Mesenchymal stem cell (in vitro differentiated cells and primary cell): ENCODE data around the gene TENM3.

ENCODE experiments used
- DNase-seq: peaks from one replicate; pipeline ENCODE4 v3.0.0-alpha.2; 2013
- H2AFZ ChIP-seq: one replicate; pipeline ENCODE4 v1.6.1; 2013; ENCODE audit warnings: low read depth, mild to moderate bottlenecking, control low read depth, inconsistent platforms, low read length, moderate library complexity
- H2AK5ac ChIP-seq: 2 replicates; pipeline ENCODE4 v1.6.1; 2013; ENCODE audit warnings: low read length, moderate library complexity, mild to moderate bottlenecking, inconsistent platforms; ENCODE audit not compliant: severe bottlenecking
- H2BK120ac ChIP-seq: one replicate; pipeline ENCODE4 v1.6.1; 2013; ENCODE audit warnings: low read depth, mild to moderate bottlenecking, inconsistent platforms, low read length, moderate library complexity
- H2BK12ac ChIP-seq, 2 experiments: one replicate each; pipeline ENCODE4 v1.6.1; 2013; ENCODE audit warnings: inconsistent platforms in 2 of 2, low read length in 2 of 2, mild to moderate bottlenecking in 2 of 2, moderate library complexity in 2 of 2, control low read depth in 1 of 2
- H2BK15ac ChIP-seq: one replicate; pipeline ENCODE4 v1.6.1; 2013; ENCODE audit warnings: mild to moderate bottlenecking, low read depth, inconsistent platforms; ENCODE audit not compliant: poor library complexity, severe bottlenecking
- H2BK5ac ChIP-seq: 2 replicates; pipeline ENCODE4 v1.6.1; 2013; ENCODE audit warnings: low read depth, mild to moderate bottlenecking, low read length, control low read depth, inconsistent platforms; ENCODE audit not compliant: poor library complexity, severe bottlenecking
- H3K14ac ChIP-seq, 2 experiments: one replicate each; pipeline ENCODE4 v1.6.1; 2013; ENCODE audit warnings: inconsistent platforms in 2 of 2, low read length in 2 of 2, control low read depth in 1 of 2, mild to moderate bottlenecking in 1 of 2, moderate library complexity in 1 of 2
- H3K18ac ChIP-seq, 2 experiments: one replicate each; pipeline ENCODE4 v1.6.1; 2013; ENCODE audit warnings: inconsistent platforms in 2 of 2, low read length in 2 of 2, control low read depth in 1 of 2, low read depth in 1 of 2, mild to moderate bottlenecking in 1 of 2
- H3K23ac ChIP-seq, 2 experiments: one replicate each; pipeline ENCODE4 v1.6.1; 2013; ENCODE audit warnings: inconsistent platforms in 2 of 2, low read length in 2 of 2, mild to moderate bottlenecking in 2 of 2, moderate library complexity in 2 of 2, control low read depth in 1 of 2
- H3K27ac ChIP-seq: 2 replicates; pipeline ENCODE4 v1.5.1; 2013; ENCODE audit warnings: mild to moderate bottlenecking, moderate library complexity, low read length, control low read depth, inconsistent platforms; ENCODE audit not compliant: poor library complexity, severe bottlenecking
- H3K27me3 ChIP-seq, 2 experiments: 2 replicates each; pipeline versions ENCODE4 v1.6.1 to v1.7.0; 2013; ENCODE audit warnings: low read length in 2 of 2, mild to moderate bottlenecking in 2 of 2, moderate library complexity in 2 of 2, control low read depth in 1 of 2, inconsistent platforms in 1 of 2; ENCODE audit not compliant: control insufficient read depth in 1 of 2, insufficient read depth in 1 of 2
- H3K36me3 ChIP-seq, 2 experiments: 2 replicates each; pipeline versions ENCODE4 v1.6.1 to v1.7.0; 2013; ENCODE audit warnings: low read length in 2 of 2, control low read depth in 1 of 2, inconsistent platforms in 1 of 2, low read depth in 1 of 2, mild to moderate bottlenecking in 1 of 2; ENCODE audit not compliant: insufficient read depth in 2 of 2, control insufficient read depth in 1 of 2
- H3K4ac ChIP-seq, 2 experiments: one replicate each; pipeline ENCODE4 v1.6.1; 2013; ENCODE audit warnings: inconsistent platforms in 2 of 2, low read length in 2 of 2, mild to moderate bottlenecking in 2 of 2, moderate library complexity in 2 of 2, control low read depth in 1 of 2, low read depth in 1 of 2
- H3K4me1 ChIP-seq: 2 replicates; pipeline ENCODE4 v1.6.1; 2013; ENCODE audit warnings: low read depth, low read length, control low read depth; ENCODE audit not compliant: control insufficient read depth, insufficient read depth
- H3K4me2 ChIP-seq: 2 replicates; pipeline ENCODE4 v1.6.1; 2013; ENCODE audit warnings: low read length, mild to moderate bottlenecking, inconsistent platforms; ENCODE audit not compliant: poor library complexity, severe bottlenecking
- H3K4me3 ChIP-seq, 2 experiments: 2 replicates each; pipeline versions ENCODE4 v1.5.1 to v1.7.0; 2013; ENCODE audit warnings: low read length in 2 of 2, mild to moderate bottlenecking in 2 of 2, control low read depth in 1 of 2, low read depth in 1 of 2; ENCODE audit not compliant: insufficient read depth in 1 of 2
- H3K79me1 ChIP-seq: replicated peaks from 2 replicates; pipeline ENCODE4 v1.6.1; 2013; ENCODE audit warnings: mild to moderate bottlenecking, control low read depth, low read length, inconsistent platforms; ENCODE audit not compliant: poor library complexity, severe bottlenecking
- H3K9ac ChIP-seq: 2 replicates; pipeline ENCODE4 v1.7.0; 2013; ENCODE audit warnings: mild to moderate bottlenecking, low read length, moderate library complexity
- H3K9me3 ChIP-seq: 2 replicates; pipeline ENCODE4 v1.7.0; 2013; ENCODE audit warnings: mild to moderate bottlenecking, low read length; ENCODE audit not compliant: control insufficient read depth
- H4K8ac ChIP-seq: one replicate; pipeline ENCODE4 v1.6.1; 2013; ENCODE audit warnings: inconsistent platforms, mild to moderate bottlenecking, low read length, moderate library complexity
- H4K91ac ChIP-seq: one replicate; pipeline ENCODE4 v1.6.1; 2013; ENCODE audit warnings: mild to moderate bottlenecking, low read length, inconsistent platforms
- WGBS: methylation state at CpG from one replicate; pipeline ENCODE4 v1.1.7; 2013; ENCODE audit warnings: mixed read lengths; 5-methylcytosine and 5-hydroxymethylcytosine counted together

TENM3 gene

GRCh38 chr4:182426901-182427300 is 183.7 kb downstream of the TENM3 start:
- Histone ChIP-seq H2BK120ac (no peak overlapping the region), H3K9ac (no peak overlapping the region), H2BK5ac (no peak overlapping the region), H2BK12ac (no peak overlapping the region), H3K4me1 (no peaks in the 10 kb centered on the region), H3K14ac (no peak overlapping the region), H3K4ac (no peak overlapping the region), H3K4me2 (no peak overlapping the region), H2AFZ (no peak overlapping the region), H3K36me3 (no peaks in the 10 kb centered on the region), H4K8ac (no peak overlapping the region), H3K9me3 (no peaks in the 10 kb centered on the region), H2BK15ac (no peak overlapping the region), H3K4me3 (no peak overlapping the region), H3K27ac (no peak overlapping the region), H3K18ac (no peak overlapping the region), H3K79me1 (no peaks in the 10 kb centered on the region), H3K23ac (no peak overlapping the region), H3K27me3 (no peaks in the 10 kb centered on the region), H4K91ac (no peak overlapping the region), H2AK5ac (no peak overlapping the region)
- WGBS = no CpG with 5 or more reads among the region's 1 CpG
- DNase-seq = no peak

DNA sequence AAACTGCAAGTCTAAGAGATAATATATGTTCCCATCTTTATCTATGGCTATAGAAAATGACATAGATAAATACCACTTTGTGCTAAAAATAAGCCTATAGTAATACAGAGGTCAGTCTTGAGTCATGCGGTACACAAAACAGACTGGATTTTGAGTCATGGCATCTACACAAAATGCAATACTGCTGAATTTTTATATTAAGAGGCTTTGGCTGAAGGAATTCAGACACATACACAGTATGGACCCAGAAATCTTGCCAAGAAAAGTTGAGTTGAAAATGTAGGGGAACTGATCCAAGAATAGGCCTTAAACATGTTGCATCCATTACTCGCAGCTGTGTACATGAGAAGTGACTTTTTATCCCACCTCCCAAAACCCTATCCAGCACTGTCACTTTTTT is 184.4 kb downstream of the TENM3 start:
- Histone ChIP-seq H2BK5ac (no peak overlapping the region), H2AFZ (no peak overlapping the region), H3K18ac (no peak overlapping the region), H3K9ac (no peak overlapping the region), H3K14ac (no peak overlapping the region), H3K27me3 (no peaks in the 10 kb centered on the region), H3K27ac (no peak overlapping the region), H2AK5ac (no peak overlapping the region), H3K23ac (no peak overlapping the region), H2BK15ac (no peak overlapping the region), H3K36me3 (no peaks in the 10 kb centered on the region), H4K91ac (no peak overlapping the region), H3K4me1 (no peaks in the 10 kb centered on the region), H3K4ac (no peak overlapping the region), H3K79me1 (no peaks in the 10 kb centered on the region), H4K8ac (no peak overlapping the region), H3K9me3 (no peaks in the 10 kb centered on the region), H3K4me3 (no peak overlapping the region), H2BK12ac (no peak overlapping the region), H3K4me2 (no peak overlapping the region), H2BK120ac (no peak overlapping the region)
- 100% methylated on average over 2 of the region's 2 CpGs for whole genome bisulfite sequencing
- no peak for DNase-seq

DNA sequence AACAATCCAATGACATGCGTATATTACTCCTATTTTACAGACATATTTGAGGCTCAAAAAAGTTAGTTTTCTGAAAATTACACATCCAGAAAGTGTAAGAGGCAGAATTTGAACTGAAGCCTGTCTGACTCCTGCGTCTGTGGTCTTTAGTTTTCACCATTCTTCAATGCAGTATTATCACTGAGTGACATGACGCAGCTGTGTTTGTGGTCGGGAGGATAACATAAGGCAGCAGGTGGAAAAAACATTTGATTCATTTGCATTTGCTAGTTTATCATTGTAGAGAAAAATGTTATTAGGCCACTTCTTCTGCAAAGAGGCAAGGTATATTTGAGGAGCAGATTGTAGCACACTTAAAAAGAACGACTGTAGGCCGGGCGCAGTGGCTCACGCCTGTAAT is 186.7 kb downstream of the TENM3 start:
- H3K18ac ChIP-seq = no peak overlapping the region
- H2AFZ ChIP-seq = no peak overlapping the region
- H3K79me1 ChIP-seq = no peaks in the 10 kb centered on the region
- no peak overlapping the region for H3K27ac ChIP-seq
- H3K4ac ChIP-seq = no peak overlapping the region
- H2BK15ac ChIP-seq = no peak overlapping the region
- no peak overlapping the region for H4K91ac ChIP-seq
- no peak overlapping the region for H2BK12ac ChIP-seq
- no peaks in the 10 kb centered on the region for H3K27me3 ChIP-seq
- no peak overlapping the region for H3K14ac ChIP-seq
- no peak for DNase-seq
- H2AK5ac ChIP-seq = no peak overlapping the region
- no peak overlapping the region for H3K4me3 ChIP-seq
- no peak overlapping the region for H3K9ac ChIP-seq
- no peak overlapping the region for H2BK5ac ChIP-seq
- no peak overlapping the region for H3K4me2 ChIP-seq
- no peak overlapping the region for H4K8ac ChIP-seq
- no peaks in the 10 kb centered on the region for H3K4me1 ChIP-seq
- 95% methylated on average over 8 of the region's 8 CpGs for WGBS
- no peaks in the 10 kb centered on the region for H3K36me3 ChIP-seq
- no peak overlapping the region for H2BK120ac ChIP-seq
- no peak overlapping the region for H3K23ac ChIP-seq
- no peaks in the 10 kb centered on the region for H3K9me3 ChIP-seq

GRCh38 chr4:182432819-182433218 is 189.6 kb downstream of the TENM3 start:
- H2AFZ ChIP-seq = no peak overlapping the region
- no peaks in the 10 kb centered on the region for H3K9me3 ChIP-seq
- H4K91ac ChIP-seq = no peak overlapping the region
- peaks cover 3% of the 10 kb centered on the region for H3K79me1 ChIP-seq
- H2BK15ac ChIP-seq = no peak overlapping the region
- H3K4me1 ChIP-seq = no peaks in the 10 kb centered on the region
- no peak for DNase-seq
- H3K23ac ChIP-seq = no peak overlapping the region
- no peak overlapping the region for H2BK5ac ChIP-seq
- no peak overlapping the region for H3K4me3 ChIP-seq
- H3K14ac ChIP-seq = no peak overlapping the region
- H4K8ac ChIP-seq = no peak overlapping the region
- H3K4ac ChIP-seq = no peak overlapping the region
- peaks cover 0 to 2% of the 10 kb centered on the region in 2 experiments for H3K36me3 ChIP-seq
- H2AK5ac ChIP-seq = no peak overlapping the region
- no peak overlapping the region for H2BK120ac ChIP-seq
- no peak overlapping the region for H3K27ac ChIP-seq
- H2BK12ac ChIP-seq = no peak overlapping the region
- no peak overlapping the region for H3K4me2 ChIP-seq
- H3K18ac ChIP-seq = no peak overlapping the region
- WGBS = 72% methylated on average over 1 of the region's 1 CpG
- H3K9ac ChIP-seq = no peak overlapping the region
- no peaks in the 10 kb centered on the region for H3K27me3 ChIP-seq
